Cardiac muscle cell (in vitro differentiated cells and primary cell): ENCODE measurements around the gene MPG. TPM values are rescaled to one million over a fixed set of nuclear protein-coding genes. Genes with fewer than 3 reads are reported as not detected.
A peak's percentile ranks its signal among the peaks of the same experiment; 100 is the strongest.

Source experiments
- DNase-seq, 2 donors: peaks; one replicate each; pipeline versions ENCODE4 v3.0.0 to v3.0.0-alpha.2; 2010 to 2017; ENCODE audit warnings: low read depth in 1 of 2, low spot score in 1 of 2
- H3K27ac ChIP-seq: fragments of 200-600 bp; sonication (generic); 2 replicates; pipeline ENCODE4 v1.5.1; 2016
- H3K27me3 ChIP-seq: fragments of 200-600 bp; sonication (generic); 2 replicates; pipeline ENCODE4 v1.6.0; 2016; ENCODE audit warnings: control low read depth
- H3K36me3 ChIP-seq: fragments of 200-600 bp; sonication (generic); 2 replicates; pipeline ENCODE4 v1.5.1; 2016; ENCODE audit warnings: control low read depth
- H3K4me1 ChIP-seq: fragments of 200-600 bp; sonication (generic); 2 replicates; pipeline ENCODE4 v1.8.1; 2017; ENCODE audit warnings: low read depth, mild to moderate bottlenecking, mixed run types
- H3K4me3 ChIP-seq: fragments of 200-600 bp; sonication (generic); 2 replicates; pipeline ENCODE4 v1.5.1; 2016; ENCODE audit warnings: mild to moderate bottlenecking
- H3K9me3 ChIP-seq: fragments of 200-600 bp; sonication (generic); 2 replicates; pipeline ENCODE4 v1.5.1; 2017; ENCODE audit warnings: low read depth, mild to moderate bottlenecking, control low read depth
- CTCF ChIP-seq: IDR thresholded peaks from 2 replicates; pipeline ENCODE4 v1.5.1; 2012; ENCODE audit warnings: low read depth, mild to moderate bottlenecking, low read length
- polyA plus RNA-seq: library from polyadenylated mRNA; unstranded; fragments of >200 nt; fragmentation: Nextera tagmentation; extraction: Ambion mirVana; gene quantifications from 2 replicates; pipeline ENCODE4 v1.2.1, GENCODE V29; 2016
- total RNA-seq: library from RNA; depleted of rRNA; stranded (reverse); fragments of >200 nt; gene quantifications from 2 replicates; pipeline ENCODE4 v1.2.3, GENCODE V29; 2016

Gene MPG
- total and polyA plus RNA-seq, 2 experiments from 2014 or later: 78.2 to 90.2 TPM

- Histone ChIP-seq H3K9me3 (no peaks in the 10 kb centered on the region), H3K27me3 (no peaks in the 10 kb centered on the region), H3K4me1 (no peaks in the 10 kb centered on the region), H3K36me3 (no peaks in the 10 kb centered on the region), H3K27ac (no peak overlapping the region), H3K4me3 (no peak overlapping the region)
- TF ChIP-seq CTCF: no peak
- DNase-seq: no peak
Observed at GRCh38 chr16:85865-86264, 7.8 kb downstream of the MPG start.

GRCh38 chr16:86483-86952 lies 8.5 kb downstream of the MPG start:
- Histone ChIP-seq H3K27ac (no peak overlapping the region), H3K4me1 (peaks cover 1% of the 10 kb centered on the region), H3K9me3 (no peaks in the 10 kb centered on the region), H3K4me3 (no peak overlapping the region), H3K27me3 (no peaks in the 10 kb centered on the region), H3K36me3 (no peaks in the 10 kb centered on the region)
- TF ChIP-seq CTCF: no peak
- no peak for DNase-seq

GRCh38 chr16:88613-89012 lies 10.6 kb downstream of the MPG start:
- H3K4me3 ChIP-seq: no peak overlapping the region
- no peaks in the 10 kb centered on the region for H3K27me3 ChIP-seq
- H3K27ac ChIP-seq: no peak overlapping the region
- no peak for TF ChIP-seq CTCF
- no peaks in the 10 kb centered on the region for H3K36me3 ChIP-seq
- H3K4me1 ChIP-seq: peaks cover 4% of the 10 kb centered on the region
- H3K9me3 ChIP-seq: no peaks in the 10 kb centered on the region
- DNase-seq: no peak

- no peak overlapping the region for H3K27ac ChIP-seq
- TF ChIP-seq CTCF: no peak
- no peak overlapping the region for H3K4me3 ChIP-seq
- no peaks in the 10 kb centered on the region for H3K36me3 ChIP-seq
- H3K4me1 ChIP-seq: peaks cover 4% of the 10 kb centered on the region
- H3K9me3 ChIP-seq: no peaks in the 10 kb centered on the region
- no peak for DNase-seq
- no peaks in the 10 kb centered on the region for H3K27me3 ChIP-seq
Observed at GRCh38 chr16:89391-90302, 11.6 kb downstream of the MPG start.

- H3K4me1 ChIP-seq: peaks cover 4% of the 10 kb centered on the region
- H3K27ac ChIP-seq: peak overlapping the region; percentile 76
- no peaks in the 10 kb centered on the region for H3K36me3 ChIP-seq
- DNase-seq: peak; percentile 45 to 54
- H3K9me3 ChIP-seq: no peaks in the 10 kb centered on the region
- no peaks in the 10 kb centered on the region for H3K27me3 ChIP-seq
- TF ChIP-seq CTCF: no peak
- no peak overlapping the region for H3K4me3 ChIP-seq
Observed at GRCh38 chr16:91484-91883, 13.5 kb downstream of the MPG start.
